CD4-positive, alpha-beta memory T cell (primary cell): Measurements from ENCODE around the gene RNF213. TPM values are rescaled to one million over a fixed set of nuclear protein-coding genes. Genes with fewer than 3 reads are reported as not detected.
A peak's percentile ranks its signal among the peaks of the same experiment; 100 is the strongest.
"Not testable (repeated sequence)": the region's sequence is repeated elsewhere in the genome, so short reads cannot be mapped to it uniquely, and the experiment has no call there.

ENCODE experiments used
- CTCF ChIA-PET: fragments of 350-600 bp; sonication (Branson Sonifier 250); formaldehyde crosslinking; loops from one replicate; lab custom pipeline; 2021; ENCODE audit warnings: inconsistent platforms; ENCODE audit not compliant: partially characterized antibody; lab: Charles Lee
- POLR2A ChIA-PET: fragments of 350-600 bp; sonication (Branson Sonifier 250); formaldehyde crosslinking; loops from one replicate; lab custom pipeline; 2021; ENCODE audit not compliant: partially characterized antibody; lab: Charles Lee
- DNase-seq, 5 donors: peaks; one replicate each; pipeline versions ENCODE4 v3.0.0 to v3.0.0-alpha.2; 2020 to 2022; ENCODE audit warnings: mixed read lengths in 1 of 5
- H3K27ac ChIP-seq: one replicate; pipeline ENCODE4 v1.7.0; 2013; ENCODE audit warnings: low read depth, low read length
- H3K27me3 ChIP-seq: 2 replicates; pipeline ENCODE4 v1.7.0; 2013; ENCODE audit warnings: mild to moderate bottlenecking, low read length, moderate library complexity; ENCODE audit not compliant: insufficient read depth
- H3K36me3 ChIP-seq: 2 replicates; pipeline ENCODE4 v1.7.0; 2013; ENCODE audit warnings: mild to moderate bottlenecking, low read length, moderate library complexity; ENCODE audit not compliant: insufficient read depth
- H3K4me1 ChIP-seq: 2 replicates; pipeline ENCODE4 v1.7.0; 2013; ENCODE audit warnings: mild to moderate bottlenecking, low read length, moderate library complexity; ENCODE audit not compliant: insufficient read depth
- H3K4me3 ChIP-seq, 2 donors: one replicate each; pipeline ENCODE4 v1.7.0; 2013; ENCODE audit warnings: low read length in 2 of 2, mild to moderate bottlenecking in 1 of 2
- H3K9me3 ChIP-seq, 2 donors: one replicate each; pipeline ENCODE4 v1.7.0; 2013; ENCODE audit warnings: low read length in 2 of 2, control low read depth in 1 of 2; ENCODE audit not compliant: control insufficient read depth in 1 of 2
- H3K27ac Mint-ChIP-seq, 7 donors: one replicate each; pipeline ENCODE4 v1.8.0; 2020 to 2021; ENCODE audit warnings: mixed read lengths in 7 of 7, mild to moderate bottlenecking in 6 of 7, inconsistent platforms in 3 of 7, moderate library complexity in 3 of 7
- H3K27me3 Mint-ChIP-seq, 2 donors: one replicate each; pipeline ENCODE4 v1.8.0; 2020 to 2021; ENCODE audit warnings: mixed read lengths in 2 of 2
- H3K36me3 Mint-ChIP-seq, 2 donors: one replicate each; pipeline ENCODE4 v1.8.0; 2020 to 2021; ENCODE audit warnings: mixed read lengths in 2 of 2, inconsistent platforms in 1 of 2, mild to moderate bottlenecking in 1 of 2
- H3K4me1 Mint-ChIP-seq, 4 donors: one replicate each; pipeline ENCODE4 v1.8.0; 2020 to 2021; ENCODE audit warnings: mixed read lengths in 4 of 4, mild to moderate bottlenecking in 1 of 4
- H3K4me3 Mint-ChIP-seq, 8 donors: one replicate each; pipeline ENCODE4 v1.8.0; 2020 to 2021; ENCODE audit warnings: mixed read lengths in 8 of 8, mild to moderate bottlenecking in 7 of 8, moderate library complexity in 6 of 8, inconsistent platforms in 3 of 8
- H3K9me3 Mint-ChIP-seq, 8 donors: one replicate each; pipeline ENCODE4 v1.8.0; 2020 to 2021; ENCODE audit warnings: mixed read lengths in 8 of 8, mild to moderate bottlenecking in 5 of 8, inconsistent platforms in 3 of 8, moderate library complexity in 1 of 8
- intact Hi-C: fragments of 100-400 bp; cut with micrococcal nuclease; formaldehyde crosslinking; loops from one replicate; pipeline ENCODE4 v1.15.1; 2023
- polyA plus RNA-seq, 2 donors: library from polyadenylated mRNA; unstranded; fragments of 300-500 nt; fragmentation: Illumina TruSeq; gene quantifications; one replicate each; pipeline ENCODE4 v1.2.3, GENCODE V29; 2021
- total RNA-seq, 2 experiments: library from RNA; stranded (reverse); gene quantifications; one replicate each; pipeline ENCODE4 v1.2.3, GENCODE V29; 2021

The RNF213 gene
- total and polyA plus RNA-seq, 4 experiments from 2014 or later, result 11.2 to 399 (median 217) TPM

DNA sequence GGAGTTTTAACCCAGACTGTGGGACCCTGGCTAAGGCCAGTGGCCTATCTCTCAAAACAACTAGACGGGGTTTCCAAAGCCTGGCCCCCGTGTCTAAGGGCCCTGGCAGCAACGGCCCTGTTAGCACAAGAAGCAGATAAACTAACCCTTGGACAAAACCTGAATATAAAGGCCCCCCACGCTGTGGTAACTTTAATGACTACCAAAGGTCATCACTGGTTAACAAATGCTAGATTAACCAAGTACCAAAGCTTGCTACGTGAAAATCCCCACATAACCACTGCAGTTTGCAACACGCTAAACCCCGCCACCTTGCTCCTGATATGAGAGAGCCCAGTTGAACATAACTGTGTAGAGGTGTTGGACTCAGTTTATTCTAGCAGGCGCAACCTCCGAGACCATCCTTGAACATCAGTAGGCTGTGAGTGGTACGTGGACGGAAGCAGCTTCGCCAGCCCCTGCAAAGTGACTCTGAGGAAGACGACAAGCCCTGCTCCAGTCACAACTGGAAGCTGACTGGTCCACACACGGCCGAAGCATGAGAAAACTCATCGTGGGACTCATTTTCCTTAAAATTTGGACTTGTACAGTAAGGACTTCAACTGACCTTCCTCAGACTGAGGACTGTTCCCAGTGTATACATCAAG is 149.9 kb downstream of the RNF213 start:
- H3K9me3 Mint-ChIP-seq, CTCF ChIA-PET, H3K27ac Mint-ChIP-seq, intact Hi-C loops, H3K27me3 ChIP-seq, POLR2A ChIA-PET, H3K36me3 ChIP-seq, H3K4me3 Mint-ChIP-seq, DNase-seq, H3K9me3 ChIP-seq, H3K36me3 Mint-ChIP-seq, H3K27ac ChIP-seq, H3K4me3 ChIP-seq: not testable (repeated sequence)
- H3K4me1 ChIP-seq, result peaks cover 12% of the 10 kb centered on the region
- H3K27me3 Mint-ChIP-seq, result peaks cover 18 to 19% of the 10 kb centered on the region in 2 donors
- H3K4me1 Mint-ChIP-seq, result peaks cover 4 to 21% (median 8%) of the 10 kb centered on the region in 4 donors

DNA sequence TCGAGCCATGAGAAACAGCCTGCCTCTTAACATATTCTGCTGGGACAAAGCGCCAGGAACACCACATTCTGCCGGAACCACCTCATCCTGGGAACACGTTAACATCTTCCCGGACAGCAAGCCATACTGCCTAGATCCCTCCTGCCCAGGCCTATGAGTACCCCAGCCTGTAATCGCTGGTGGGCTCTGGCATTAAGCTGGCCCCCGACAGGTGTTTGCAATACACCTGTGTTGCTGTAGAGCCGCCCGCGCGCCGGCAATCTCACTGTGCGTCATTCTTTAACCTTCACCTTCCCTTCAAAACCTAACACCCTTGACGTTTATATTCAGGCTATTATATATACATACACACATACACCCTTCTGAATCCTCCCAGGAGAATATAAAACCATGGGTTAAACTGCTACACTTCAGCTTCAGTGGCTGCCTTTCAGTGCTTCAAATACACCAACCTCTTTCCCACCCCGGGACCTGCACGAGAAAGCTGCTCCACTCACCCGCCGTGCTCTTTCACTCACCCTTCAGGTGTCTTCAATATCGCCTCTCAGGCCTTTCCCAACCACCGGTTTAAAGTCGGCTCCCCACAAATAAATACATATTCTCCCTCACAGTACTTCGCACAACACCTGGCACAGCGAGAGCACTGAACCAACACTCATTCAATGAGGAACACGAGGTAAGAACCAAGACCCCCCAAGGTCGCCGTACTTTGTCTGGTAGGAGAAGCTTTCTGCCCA is 153.3 kb downstream of the RNF213 start:
- peak in 1 of 5 donors; percentile 14 for DNase-seq
- H3K4me3 ChIP-seq, result peak overlapping the region in 1 of 2 donors; percentile 97
- ChIA-PET CTCF (interaction anchor here (1.2 kb wide), 1 partner anchor 11 kb away, joined by 3 read pairs; no protein-coding TSS in a partner anchor), POLR2A (interaction anchor here (0.6 to 2.9 kb wide), 3 partner anchors 11 to 41 kb away, joined by 3 to 22 read pairs (median 5); no protein-coding TSS in a partner anchor)
- Mint-ChIP-seq H3K4me3 (peak overlapping the region; percentile 82 to 90 (median 86)), H3K27ac (peak overlapping the region; percentile 90 to 96 (median 94)), H3K27me3 (peaks cover 16 to 18% of the 10 kb centered on the region in 2 donors), H3K9me3 (peaks cover 0 to 3% (median 0%) of the 10 kb centered on the region in 8 donors), H3K4me1 (peaks cover 13 to 44% (median 25%) of the 10 kb centered on the region in 4 donors), H3K36me3 (peaks cover 6 to 10% of the 10 kb centered on the region in 2 donors)
- peaks cover 26% of the 10 kb centered on the region for H3K4me1 ChIP-seq
- H3K27ac ChIP-seq, result peak overlapping the region; percentile 73
- H3K36me3 ChIP-seq, result no peaks in the 10 kb centered on the region
- intact Hi-C loops, result no loop called here
- H3K27me3 ChIP-seq, result peaks cover 7% of the 10 kb centered on the region
- H3K9me3 ChIP-seq, result no peaks in the 10 kb centered on the region

DNA sequence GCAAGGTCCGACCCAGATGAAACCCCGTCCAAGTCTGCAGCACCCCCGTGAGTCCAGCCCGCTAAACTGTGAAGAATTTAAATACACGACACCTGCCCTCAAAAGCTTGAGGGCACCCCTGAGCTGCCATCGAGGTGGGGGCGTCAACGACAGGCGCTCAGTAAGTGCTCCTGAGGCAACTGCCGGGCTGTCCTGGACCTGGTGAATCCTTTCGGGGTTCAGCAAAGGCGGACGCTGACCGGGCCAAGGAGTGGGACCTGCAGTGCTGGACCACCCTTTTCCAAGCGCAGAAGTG is 153.8 kb downstream of the RNF213 start:
- intact Hi-C loops, result no loop called here
- Histone ChIP-seq H3K4me1 (peaks cover 26% of the 10 kb centered on the region), H3K27ac (peak overlapping the region; percentile 73), H3K36me3 (no peaks in the 10 kb centered on the region), H3K4me3 (peak overlapping the region; percentile 81 to 97), H3K27me3 (peaks cover 7% of the 10 kb centered on the region), H3K9me3 (no peaks in the 10 kb centered on the region)
- Mint-ChIP-seq H3K4me1 (peaks cover 13 to 47% (median 25%) of the 10 kb centered on the region in 4 donors), H3K9me3 (peaks cover 0 to 3% (median 0%) of the 10 kb centered on the region in 8 donors), H3K27me3 (peaks cover 11 to 14% of the 10 kb centered on the region in 2 donors), H3K4me3 (peak overlapping the region; percentile 82 to 90 (median 86)), H3K36me3 (peaks cover 6 to 10% of the 10 kb centered on the region in 2 donors), H3K27ac (peak overlapping the region; percentile 90 to 96 (median 94))
- DNase-seq, result no peak
- ChIA-PET CTCF (interaction anchor here (1.2 kb wide), 1 partner anchor 10 kb away, joined by 3 read pairs; no protein-coding TSS in a partner anchor), POLR2A (interaction anchor here (1.5 to 2.9 kb wide), 3 partner anchors 13 to 313 kb away, joined by 3 to 22 read pairs (median 5); partner anchors contain the start of gene GAA)

DNA sequence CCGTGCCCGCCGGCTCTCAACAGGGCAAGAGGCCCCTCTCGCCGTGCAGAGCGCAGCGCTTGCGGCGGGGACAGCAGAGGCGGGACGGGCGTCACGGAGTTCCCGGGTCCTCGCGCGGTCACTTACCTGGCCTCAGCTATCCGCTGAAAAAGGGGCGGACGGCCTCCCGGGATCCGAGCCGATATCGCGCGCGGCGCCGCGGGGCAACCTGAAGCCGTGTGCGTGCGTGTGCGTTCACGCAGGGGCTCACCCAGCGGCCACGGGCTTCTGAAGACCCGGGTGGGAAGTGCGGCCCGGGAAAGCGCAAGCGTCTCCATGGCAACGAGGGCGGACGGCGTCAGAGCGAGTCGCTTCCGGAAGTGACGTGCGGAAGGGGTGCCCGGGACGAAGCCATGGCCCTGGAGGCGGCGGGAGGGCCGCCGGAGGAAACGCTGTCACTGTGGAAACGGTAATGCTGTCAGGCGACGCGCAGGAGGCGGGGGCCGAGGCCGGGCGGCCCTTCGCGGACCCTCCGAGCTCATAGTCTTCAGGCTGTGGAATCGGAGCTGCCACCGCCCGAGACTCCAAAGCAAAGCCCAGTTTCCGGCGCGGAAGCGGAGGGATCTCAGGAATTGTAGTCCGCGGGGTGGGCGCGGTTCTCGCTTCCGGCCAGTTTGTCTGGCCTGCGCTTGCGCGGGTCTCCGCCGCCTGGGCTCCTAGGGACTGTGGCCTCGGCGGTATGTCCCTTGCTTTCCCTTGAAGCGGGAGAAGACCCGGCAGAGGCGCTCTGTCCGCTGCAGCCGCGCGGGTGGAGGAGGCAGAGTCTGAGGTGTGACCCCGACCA is 154.4 kb downstream of the RNF213 start, which contains the start of gene ENDOV:
Gene ENDOV, plus strand, starts transcription at position 365 of the 823 bp plus-strand sequence. Its CDS starts 28 bp downstream, at position 393.
- Mint-ChIP-seq H3K4me1 (peaks cover 13 to 52% (median 25%) of the 10 kb centered on the region in 4 donors), H3K27me3 (peaks cover 11 to 14% of the 10 kb centered on the region in 2 donors), H3K9me3 (peaks cover 0 to 3% (median 0%) of the 10 kb centered on the region in 8 donors), H3K36me3 (peaks cover 6 to 16% of the 10 kb centered on the region in 2 donors), H3K4me3 (peak within 1 kb of the TSS; percentile 82 to 90 (median 86)), H3K27ac (peak within 1 kb of the TSS; percentile 90 to 96 (median 94))
- no peaks in the 10 kb centered on the region for H3K36me3 ChIP-seq
- H3K4me3 ChIP-seq, result peak within 1 kb of the TSS; percentile 81 to 97
- POLR2A ChIA-PET, result interaction anchor here (0.9 to 2.9 kb wide), 5 partner anchors 12 to 313 kb away, joined by 3 to 22 read pairs (median 3); partner anchors contain the start of genes GAA and NPTX1
- H3K27me3 ChIP-seq, result peaks cover 7% of the 10 kb centered on the region
- peaks cover 26% of the 10 kb centered on the region for H3K4me1 ChIP-seq
- peak within 1 kb of the TSS; percentile 73 for H3K27ac ChIP-seq
- intact Hi-C loops, result loop anchor here (1.0 kb wide), 2 partner anchors 39 to 620 kb away; partner anchors contain the start of gene BAIAP2
- DNase-seq, result peak; percentile 92 to 95 (median 93)
- H3K9me3 ChIP-seq, result no peaks in the 10 kb centered on the region
- CTCF ChIA-PET, result interaction anchor here (1.2 to 1.9 kb wide), 2 partner anchors 10 to 12 kb away, joined by 3 to 6 read pairs; no protein-coding TSS in a partner anchor

DNA sequence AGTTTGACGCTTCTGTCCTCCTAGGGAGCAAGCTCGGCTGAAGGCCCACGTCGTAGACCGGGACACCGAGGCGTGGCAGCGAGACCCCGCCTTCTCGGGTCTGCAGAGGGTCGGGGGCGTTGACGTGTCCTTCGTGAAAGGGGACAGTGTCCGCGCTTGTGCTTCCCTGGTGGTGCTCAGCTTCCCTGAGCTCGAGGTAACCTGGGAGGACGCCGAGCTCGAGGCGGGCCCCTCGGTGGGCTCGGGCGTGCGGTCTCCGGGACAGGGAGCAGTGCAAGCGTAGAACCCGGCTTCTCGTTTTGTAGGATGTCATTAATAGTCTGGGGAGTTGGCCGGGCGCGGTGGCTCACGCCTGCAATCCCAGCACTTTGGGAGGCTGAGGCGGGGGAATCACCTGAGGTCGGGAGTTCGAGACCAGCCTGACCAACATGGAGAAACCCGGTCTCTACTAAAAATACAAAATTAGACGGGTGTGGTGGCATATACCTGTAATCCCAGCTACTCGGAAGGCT is 155.0 kb downstream of the RNF213 start:
- no peak for DNase-seq
- H3K27me3 Mint-ChIP-seq, result peaks cover 11 to 14% of the 10 kb centered on the region in 2 donors
- H3K27me3 ChIP-seq, result peaks cover 7% of the 10 kb centered on the region
- peak overlapping the region; percentile 90 to 96 (median 94) for H3K27ac Mint-ChIP-seq
- ChIA-PET CTCF (interaction anchor here (1.9 kb wide), 1 partner anchor 11 kb away, joined by 6 read pairs; no protein-coding TSS in a partner anchor), POLR2A (interaction anchor here (0.9 to 2.9 kb wide), 4 partner anchors 39 to 314 kb away, joined by 3 to 22 read pairs (median 3); partner anchors contain the start of genes GAA and NPTX1)
- peak overlapping the region; percentile 82 to 90 (median 86) for H3K4me3 Mint-ChIP-seq
- peak overlapping the region; percentile 73 for H3K27ac ChIP-seq
- H3K9me3 ChIP-seq, result no peaks in the 10 kb centered on the region
- H3K4me1 ChIP-seq, result peaks cover 26% of the 10 kb centered on the region
- H3K36me3 ChIP-seq, result no peaks in the 10 kb centered on the region
- peak overlapping the region; percentile 81 to 97 for H3K4me3 ChIP-seq
- intact Hi-C loops, result loop anchor here (1.0 kb wide), 2 partner anchors 39 to 620 kb away; partner anchors contain the start of gene BAIAP2
- peaks cover 6 to 16% of the 10 kb centered on the region in 2 donors for H3K36me3 Mint-ChIP-seq
- peaks cover 13 to 52% (median 25%) of the 10 kb centered on the region in 4 donors for H3K4me1 Mint-ChIP-seq
- H3K9me3 Mint-ChIP-seq, result peaks cover 0 to 3% (median 0%) of the 10 kb centered on the region in 8 donors
